ENCODE results near the gene TPK1. TPM values are rescaled to one million over a fixed set of nuclear protein-coding genes. Genes with fewer than 3 reads are reported as not detected.
"Not testable (repeated sequence)": the region's sequence is repeated elsewhere in the genome, so short reads cannot be mapped to it uniquely, and the experiment has no call there.

TPK1 gene
- polyA plus RNA-seq, 1 donor, result 5.4 TPM

GRCh38 chr7:144729226-144729625 lies 106.6 kb downstream of the TPK1 start:
- no peaks in the 10 kb centered on the region for H3K9me3 ChIP-seq (ENCODE audit: control insufficient read depth, low read depth, low read length)
- H3K4me3 ChIP-seq (ENCODE audit: low read length), result no peak overlapping the region
- no peaks in the 10 kb centered on the region for H3K4me1 ChIP-seq (ENCODE audit: control insufficient read depth, insufficient read depth, low read length)
- no peak for DNase-seq
- no peak overlapping the region for H3K27ac ChIP-seq (ENCODE audit: low read length)
- H3K36me3 ChIP-seq (ENCODE audit: control insufficient read depth, insufficient read depth, low read length), result no peaks in the 10 kb centered on the region
- H3K27me3 ChIP-seq (ENCODE audit: control insufficient read depth, insufficient read depth, low read length), result no peaks in the 10 kb centered on the region
- WGBS (ENCODE audit: insufficient coverage, low lambda C conversion rate), result 40% methylated on average over 2 of the region's 2 CpGs

- H3K27ac ChIP-seq (ENCODE audit: low read length), result no peak overlapping the region
- no peaks in the 10 kb centered on the region for H3K36me3 ChIP-seq (ENCODE audit: control insufficient read depth, insufficient read depth, low read length)
- no peaks in the 10 kb centered on the region for H3K27me3 ChIP-seq (ENCODE audit: control insufficient read depth, insufficient read depth, low read length)
- DNase-seq, result no peak
- WGBS (ENCODE audit: insufficient coverage, low lambda C conversion rate), result 47% methylated on average over 3 of the region's 4 CpGs
- H3K9me3 ChIP-seq (ENCODE audit: control insufficient read depth, low read depth, low read length), result no peaks in the 10 kb centered on the region
- no peak overlapping the region for H3K4me3 ChIP-seq (ENCODE audit: low read length)
- no peaks in the 10 kb centered on the region for H3K4me1 ChIP-seq (ENCODE audit: control insufficient read depth, insufficient read depth, low read length)
Measured at GRCh38 chr7:144728551-144728950, 107.3 kb downstream of the TPK1 start.

- not testable (repeated sequence) for H3K9me3 ChIP-seq (ENCODE audit: control insufficient read depth, low read depth, low read length); H3K27me3 ChIP-seq (ENCODE audit: control insufficient read depth, insufficient read depth, low read length); DNase-seq; H3K4me1 ChIP-seq (ENCODE audit: control insufficient read depth, insufficient read depth, low read length); H3K36me3 ChIP-seq (ENCODE audit: control insufficient read depth, insufficient read depth, low read length); H3K27ac ChIP-seq (ENCODE audit: low read length); H3K4me3 ChIP-seq (ENCODE audit: low read length)
- no CpG with 5 or more reads among the region's 12 CpGs for WGBS (ENCODE audit: insufficient coverage, low lambda C conversion rate)
Measured at GRCh38 chr7:144726840-144727239, 109.0 kb downstream of the TPK1 start.

- H3K36me3 ChIP-seq (ENCODE audit: control insufficient read depth, insufficient read depth, low read length), result no peaks in the 10 kb centered on the region
- H3K27ac ChIP-seq (ENCODE audit: low read length), result no peak overlapping the region
- whole genome bisulfite sequencing (ENCODE audit: insufficient coverage, low lambda C conversion rate), result no CpG with 5 or more reads among the region's 1 CpG
- peak in 1 of 2 donors; percentile 64 for DNase-seq
- H3K4me3 ChIP-seq (ENCODE audit: low read length), result no peak overlapping the region
- no peaks in the 10 kb centered on the region for H3K9me3 ChIP-seq (ENCODE audit: control insufficient read depth, low read depth, low read length)
- no peaks in the 10 kb centered on the region for H3K4me1 ChIP-seq (ENCODE audit: control insufficient read depth, insufficient read depth, low read length)
- no peaks in the 10 kb centered on the region for H3K27me3 ChIP-seq (ENCODE audit: control insufficient read depth, insufficient read depth, low read length)
Measured at GRCh38 chr7:144725070-144725469, 110.8 kb downstream of the TPK1 start.

- Histone ChIP-seq H3K4me3 (ENCODE audit: low read length) (no peak overlapping the region), H3K27ac (ENCODE audit: low read length) (no peak overlapping the region), H3K9me3 (ENCODE audit: control insufficient read depth, low read depth, low read length) (no peaks in the 10 kb centered on the region), H3K36me3 (ENCODE audit: control insufficient read depth, insufficient read depth, low read length) (no peaks in the 10 kb centered on the region), H3K27me3 (ENCODE audit: control insufficient read depth, insufficient read depth, low read length) (no peaks in the 10 kb centered on the region), H3K4me1 (ENCODE audit: control insufficient read depth, insufficient read depth, low read length) (no peaks in the 10 kb centered on the region)
- DNase-seq, result no peak
- 89% methylated on average over 2 of the region's 4 CpGs for WGBS (ENCODE audit: insufficient coverage, low lambda C conversion rate)
Measured at GRCh38 chr7:144723301-144723700, 112.6 kb downstream of the TPK1 start.

- Histone ChIP-seq H3K27me3 (ENCODE audit: control insufficient read depth, insufficient read depth, low read length) (no peaks in the 10 kb centered on the region), H3K4me3 (ENCODE audit: low read length) (no peak overlapping the region), H3K27ac (ENCODE audit: low read length) (no peak overlapping the region), H3K9me3 (ENCODE audit: control insufficient read depth, low read depth, low read length) (no peaks in the 10 kb centered on the region), H3K36me3 (ENCODE audit: control insufficient read depth, insufficient read depth, low read length) (no peaks in the 10 kb centered on the region), H3K4me1 (ENCODE audit: control insufficient read depth, insufficient read depth, low read length) (no peaks in the 10 kb centered on the region)
- DNase-seq, result no peak
- 100% methylated on average over 2 of the region's 3 CpGs for WGBS (ENCODE audit: insufficient coverage, low lambda C conversion rate)
Measured at GRCh38 chr7:144720710-144721109, 115.1 kb downstream of the TPK1 start.

GRCh38 chr7:144720149-144720548 lies 115.7 kb downstream of the TPK1 start:
- no peaks in the 10 kb centered on the region for H3K9me3 ChIP-seq (ENCODE audit: control insufficient read depth, low read depth, low read length)
- DNase-seq, result peak in 1 of 2 donors; percentile 3
- H3K36me3 ChIP-seq (ENCODE audit: control insufficient read depth, insufficient read depth, low read length), result no peaks in the 10 kb centered on the region
- H3K4me3 ChIP-seq (ENCODE audit: low read length), result no peak overlapping the region
- no CpG with 5 or more reads among the region's 6 CpGs for WGBS (ENCODE audit: insufficient coverage, low lambda C conversion rate)
- no peaks in the 10 kb centered on the region for H3K4me1 ChIP-seq (ENCODE audit: control insufficient read depth, insufficient read depth, low read length)
- no peak overlapping the region for H3K27ac ChIP-seq (ENCODE audit: low read length)
- no peaks in the 10 kb centered on the region for H3K27me3 ChIP-seq (ENCODE audit: control insufficient read depth, insufficient read depth, low read length)

- WGBS (ENCODE audit: insufficient coverage, low lambda C conversion rate), result no CpG with 5 or more reads among the region's 1 CpG
- no peaks in the 10 kb centered on the region for H3K36me3 ChIP-seq (ENCODE audit: control insufficient read depth, insufficient read depth, low read length)
- no peak overlapping the region for H3K27ac ChIP-seq (ENCODE audit: low read length)
- H3K4me1 ChIP-seq (ENCODE audit: control insufficient read depth, insufficient read depth, low read length), result no peaks in the 10 kb centered on the region
- H3K27me3 ChIP-seq (ENCODE audit: control insufficient read depth, insufficient read depth, low read length), result no peaks in the 10 kb centered on the region
- H3K9me3 ChIP-seq (ENCODE audit: control insufficient read depth, low read depth, low read length), result no peaks in the 10 kb centered on the region
- no peak overlapping the region for H3K4me3 ChIP-seq (ENCODE audit: low read length)
- no peak for DNase-seq
Measured at GRCh38 chr7:144717720-144718119, 118.1 kb downstream of the TPK1 start.

GRCh38 chr7:144713850-144714249 lies 122.0 kb downstream of the TPK1 start:
- H3K36me3 ChIP-seq (ENCODE audit: control insufficient read depth, insufficient read depth, low read length), result no peaks in the 10 kb centered on the region
- no peak overlapping the region for H3K27ac ChIP-seq (ENCODE audit: low read length)
- WGBS (ENCODE audit: insufficient coverage, low lambda C conversion rate), result 73% methylated on average over 2 of the region's 2 CpGs
- no peaks in the 10 kb centered on the region for H3K27me3 ChIP-seq (ENCODE audit: control insufficient read depth, insufficient read depth, low read length)
- no peak for DNase-seq
- H3K9me3 ChIP-seq (ENCODE audit: control insufficient read depth, low read depth, low read length), result no peaks in the 10 kb centered on the region
- H3K4me1 ChIP-seq (ENCODE audit: control insufficient read depth, insufficient read depth, low read length), result no peaks in the 10 kb centered on the region
- no peak overlapping the region for H3K4me3 ChIP-seq (ENCODE audit: low read length)

- H3K9me3 ChIP-seq (ENCODE audit: control insufficient read depth, low read depth, low read length), result no peaks in the 10 kb centered on the region
- no peak overlapping the region for H3K27ac ChIP-seq (ENCODE audit: low read length)
- WGBS (ENCODE audit: insufficient coverage, low lambda C conversion rate), result 83% methylated on average over 3 of the region's 4 CpGs
- no peak for DNase-seq
- H3K36me3 ChIP-seq (ENCODE audit: control insufficient read depth, insufficient read depth, low read length), result no peaks in the 10 kb centered on the region
- H3K27me3 ChIP-seq (ENCODE audit: control insufficient read depth, insufficient read depth, low read length), result no peaks in the 10 kb centered on the region
- no peak overlapping the region for H3K4me3 ChIP-seq (ENCODE audit: low read length)
- H3K4me1 ChIP-seq (ENCODE audit: control insufficient read depth, insufficient read depth, low read length), result no peaks in the 10 kb centered on the region
Measured at GRCh38 chr7:144710791-144711190, 125.1 kb downstream of the TPK1 start.

- H3K4me1 ChIP-seq (ENCODE audit: control insufficient read depth, insufficient read depth, low read length), result no peaks in the 10 kb centered on the region
- H3K4me3 ChIP-seq (ENCODE audit: low read length), result no peak overlapping the region
- WGBS (ENCODE audit: insufficient coverage, low lambda C conversion rate), result 60% methylated on average over 1 of the region's 1 CpG
- DNase-seq, result no peak
- H3K9me3 ChIP-seq (ENCODE audit: control insufficient read depth, low read depth, low read length), result no peaks in the 10 kb centered on the region
- no peaks in the 10 kb centered on the region for H3K27me3 ChIP-seq (ENCODE audit: control insufficient read depth, insufficient read depth, low read length)
- no peaks in the 10 kb centered on the region for H3K36me3 ChIP-seq (ENCODE audit: control insufficient read depth, insufficient read depth, low read length)
- H3K27ac ChIP-seq (ENCODE audit: low read length), result no peak overlapping the region
Measured at GRCh38 chr7:144709066-144709465, 126.8 kb downstream of the TPK1 start.

All from large intestine (tissue), 3 donors.